ENCODE measurements around the gene OBI1. TPM values are rescaled to one million over a fixed set of nuclear protein-coding genes. Genes with fewer than 3 reads are reported as not detected.
A peak's percentile ranks its signal among the peaks of the same experiment; 100 is the strongest.

The OBI1 gene
- total RNA-seq, 1 donor from 2014 or later = 22.3 TPM

DNA sequence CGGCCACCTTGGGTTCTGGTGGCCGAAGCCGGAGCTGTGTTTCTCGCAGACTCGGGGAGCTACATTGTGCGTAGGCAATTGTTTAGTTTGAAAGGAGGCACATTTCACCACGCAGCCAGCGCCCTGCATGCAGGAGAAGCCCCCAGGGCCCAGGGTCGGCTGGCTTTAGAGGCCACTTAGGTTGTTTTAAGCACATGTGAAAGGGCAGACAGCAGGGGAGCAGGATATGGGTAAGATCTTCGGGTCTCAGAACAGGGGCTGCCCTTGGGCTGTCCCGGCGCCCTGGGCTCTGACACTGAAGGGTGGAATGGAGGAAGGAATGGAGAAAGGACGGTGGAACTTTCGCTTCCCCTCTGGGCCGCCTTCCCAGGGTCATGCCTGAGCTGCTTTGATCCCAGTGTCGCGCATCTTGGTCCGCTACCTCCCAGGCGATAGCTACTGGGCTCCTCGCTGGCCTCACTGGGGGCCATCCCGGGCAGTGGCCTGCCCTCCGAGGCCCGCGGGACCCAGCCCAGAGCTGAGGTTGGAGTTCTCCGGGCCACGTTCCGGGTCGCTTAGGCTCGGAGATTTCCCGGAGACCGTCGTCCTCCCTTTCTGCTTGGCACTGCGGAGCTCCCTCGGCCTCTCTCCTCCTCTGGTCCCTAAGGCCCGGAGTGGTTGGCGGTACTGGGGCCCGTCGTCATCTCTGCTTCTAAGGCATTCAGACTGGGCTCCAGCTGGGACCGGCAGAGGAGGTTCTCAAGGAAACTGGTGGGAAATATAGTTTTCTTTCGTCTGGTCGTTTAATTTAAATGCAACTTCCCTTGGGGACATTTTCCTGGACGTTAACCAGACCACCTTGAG, 51.3 kb downstream of the OBI1 start:
- DNase-seq (ENCODE audit: low spot score, unreplicated experiment) = no peak
- peaks cover 9% of the 10 kb centered on the region for H3K4me1 Mint-ChIP-seq (ENCODE audit: low read depth)
- TF ChIP-seq, protein P1, sequence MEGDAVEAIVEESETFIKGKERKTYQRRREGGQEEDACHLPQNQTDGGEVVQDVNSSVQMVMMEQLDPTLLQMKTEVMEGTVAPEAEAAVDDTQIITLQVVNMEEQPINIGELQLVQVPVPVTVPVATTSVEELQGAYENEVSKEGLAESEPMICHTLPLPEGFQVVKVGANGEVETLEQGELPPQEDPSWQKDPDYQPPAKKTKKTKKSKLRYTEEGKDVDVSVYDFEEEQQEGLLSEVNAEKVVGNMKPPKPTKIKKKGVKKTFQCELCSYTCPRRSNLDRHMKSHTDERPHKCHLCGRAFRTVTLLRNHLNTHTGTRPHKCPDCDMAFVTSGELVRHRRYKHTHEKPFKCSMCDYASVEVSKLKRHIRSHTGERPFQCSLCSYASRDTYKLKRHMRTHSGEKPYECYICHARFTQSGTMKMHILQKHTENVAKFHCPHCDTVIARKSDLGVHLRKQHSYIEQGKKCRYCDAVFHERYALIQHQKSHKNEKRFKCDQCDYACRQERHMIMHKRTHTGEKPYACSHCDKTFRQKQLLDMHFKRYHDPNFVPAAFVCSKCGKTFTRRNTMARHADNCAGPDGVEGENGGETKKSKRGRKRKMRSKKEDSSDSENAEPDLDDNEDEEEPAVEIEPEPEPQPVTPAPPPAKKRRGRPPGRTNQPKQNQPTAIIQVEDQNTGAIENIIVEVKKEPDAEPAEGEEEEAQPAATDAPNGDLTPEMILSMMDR (IDR thresholded peaks at IDR 0.05; ENCODE audit: unreplicated experiment) = no peak
- H3K36me3 Mint-ChIP-seq (ENCODE audit: insufficient read depth) = no peaks in the 10 kb centered on the region
- H3K9me3 Mint-ChIP-seq (ENCODE audit: low read depth) = no peaks in the 10 kb centered on the region
- no peak overlapping the region for H3K4me3 Mint-ChIP-seq (ENCODE audit: low read depth)
- H3K27me3 Mint-ChIP-seq = peaks cover 95% of the 10 kb centered on the region
- no peak overlapping the region for H3K27ac Mint-ChIP-seq

DNA sequence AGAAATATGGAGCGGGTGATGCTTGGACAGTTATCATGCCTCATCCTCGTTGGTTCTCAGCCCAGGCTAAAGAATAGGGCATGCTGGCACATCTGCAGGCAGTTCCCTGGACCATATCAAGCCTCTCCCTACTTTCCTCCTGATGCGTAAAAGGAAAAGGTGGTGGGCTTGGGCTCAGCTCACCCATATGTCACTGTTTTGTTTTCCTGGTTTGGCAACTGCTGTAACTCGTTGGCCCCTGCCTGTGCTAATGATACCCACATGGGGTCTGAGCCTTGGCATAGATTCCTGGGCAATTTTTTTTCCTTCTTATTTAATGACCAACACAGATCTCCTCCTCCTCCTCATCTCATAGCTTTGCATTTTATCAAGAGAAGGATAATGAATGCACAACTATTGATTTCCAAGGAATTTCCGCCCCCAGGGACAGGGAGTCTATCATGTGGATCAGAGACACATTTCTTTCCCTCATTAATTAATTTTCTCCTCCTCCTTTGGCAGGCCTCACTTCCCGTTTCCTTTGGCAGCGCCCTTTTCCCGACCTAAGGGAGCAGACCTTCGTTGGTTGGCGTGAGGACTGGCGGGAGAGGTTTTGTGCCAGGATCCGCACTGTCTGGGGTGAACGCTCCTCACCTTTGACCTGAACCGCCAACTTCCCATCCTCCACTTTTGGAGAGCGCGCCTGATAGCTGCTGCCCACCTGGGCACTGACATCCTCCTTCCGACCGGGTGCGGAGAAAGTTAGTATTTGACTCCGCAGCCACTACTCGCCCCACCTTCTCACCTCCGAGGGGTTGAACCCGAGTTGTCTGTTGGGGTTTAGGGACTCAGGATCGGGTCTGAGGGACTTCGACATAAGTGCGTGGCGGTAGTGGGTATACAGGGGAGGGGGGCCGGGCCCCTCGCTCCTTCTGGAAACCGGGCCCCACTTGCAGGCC, 52.2 kb downstream of the OBI1 start:
- Mint-ChIP-seq H3K27me3 (peaks cover 92% of the 10 kb centered on the region), H3K36me3 (ENCODE audit: insufficient read depth) (no peaks in the 10 kb centered on the region), H3K9me3 (ENCODE audit: low read depth) (no peaks in the 10 kb centered on the region), H3K4me1 (ENCODE audit: low read depth) (peaks cover 11% of the 10 kb centered on the region), H3K27ac (no peak overlapping the region), H3K4me3 (ENCODE audit: low read depth) (no peak overlapping the region)
- DNase-seq (ENCODE audit: low spot score, unreplicated experiment) = no peak
- TF ChIP-seq, protein P1 (IDR thresholded peaks at IDR 0.05; ENCODE audit: unreplicated experiment) = no peak

DNA sequence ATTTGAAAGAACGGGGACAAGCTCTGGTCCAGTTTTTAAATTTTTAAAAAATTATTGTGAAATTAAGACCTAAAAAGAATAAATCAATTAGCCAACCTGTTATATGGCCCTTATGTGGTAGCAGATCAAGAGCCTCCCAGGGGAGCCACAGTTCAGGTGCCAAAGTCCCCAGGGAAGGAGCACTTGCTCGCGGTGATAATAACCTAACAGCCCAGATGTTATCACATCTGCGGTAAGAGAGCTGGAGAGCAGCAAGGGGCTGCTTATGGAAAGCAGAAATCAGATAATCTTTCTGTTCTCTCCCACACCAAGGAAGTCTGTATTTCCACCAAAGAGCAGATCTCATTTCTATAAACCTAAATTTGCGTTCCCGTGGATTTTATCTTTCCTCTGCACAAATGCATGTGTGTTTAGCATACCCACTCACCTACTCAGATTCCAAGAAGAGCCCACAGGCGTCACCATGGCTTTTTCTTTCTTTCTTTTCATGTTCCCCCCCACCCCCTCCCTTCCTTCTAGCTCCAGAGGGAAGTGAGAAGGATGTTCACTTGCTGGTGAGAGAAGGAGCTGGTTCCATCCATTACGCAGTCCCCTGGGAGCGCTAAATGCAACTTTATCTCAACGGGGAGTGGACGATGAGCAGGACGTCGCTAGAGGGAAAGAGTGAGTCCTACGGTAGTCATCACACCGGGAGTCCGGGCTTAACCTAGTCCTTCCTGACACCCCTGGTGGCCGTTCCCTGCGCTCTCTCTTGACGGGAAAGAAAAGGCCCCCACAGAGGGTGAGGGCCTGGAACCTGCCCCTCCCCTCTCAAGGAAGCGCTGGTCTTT, 54.0 kb downstream of the OBI1 start:
- peaks cover 90% of the 10 kb centered on the region for H3K27me3 Mint-ChIP-seq
- no peaks in the 10 kb centered on the region for H3K36me3 Mint-ChIP-seq (ENCODE audit: insufficient read depth)
- H3K4me1 Mint-ChIP-seq (ENCODE audit: low read depth) = peaks cover 11% of the 10 kb centered on the region
- DNase-seq (ENCODE audit: low spot score, unreplicated experiment) = no peak
- no peaks in the 10 kb centered on the region for H3K9me3 Mint-ChIP-seq (ENCODE audit: low read depth)
- no peak overlapping the region for H3K4me3 Mint-ChIP-seq (ENCODE audit: low read depth)
- TF ChIP-seq, protein P1 (IDR thresholded peaks at IDR 0.05; ENCODE audit: unreplicated experiment) = peak; percentile 22
- H3K27ac Mint-ChIP-seq = no peak overlapping the region

DNA sequence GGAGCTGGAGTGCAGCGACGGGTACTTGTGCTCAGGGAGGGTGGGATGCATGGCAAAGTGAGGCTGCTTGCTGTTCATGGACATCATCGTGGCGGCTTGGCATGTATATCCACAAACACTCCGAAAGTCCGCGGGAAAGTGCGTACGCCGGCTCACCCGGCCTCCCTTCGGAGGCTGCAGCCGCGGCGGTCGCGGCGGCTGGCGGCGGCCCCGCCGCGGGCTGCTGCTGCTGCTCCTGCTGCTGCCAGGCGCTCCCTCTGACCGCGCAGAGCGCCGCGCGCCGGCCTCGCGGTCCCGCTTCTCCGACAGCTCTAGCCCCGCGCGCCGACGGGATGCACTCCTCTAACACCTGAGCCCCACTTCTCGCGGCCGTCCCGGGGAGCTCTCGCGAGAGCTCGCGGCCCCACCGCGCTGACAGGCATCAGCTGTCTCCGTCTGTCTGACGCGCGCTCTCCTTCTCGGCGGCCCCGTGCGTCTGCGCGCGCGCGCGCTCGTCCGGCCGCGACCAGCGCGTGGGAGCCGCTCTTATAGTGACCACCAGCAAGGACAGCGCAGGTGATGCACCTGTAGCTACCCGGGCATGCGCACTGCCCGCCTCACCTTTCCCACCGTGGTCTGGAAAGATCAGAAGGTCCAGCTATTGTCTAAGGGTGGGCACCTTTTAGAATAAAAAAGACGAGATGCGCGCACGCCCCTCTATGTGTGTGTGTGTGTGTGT, 55.6 kb downstream of the OBI1 start, which contains the start of gene POU4F1:
POU4F1 (minus strand) TSS at position 313 of the 718 bp plus-strand sequence; CDS start at position 87, 226 bp downstream.
- Mint-ChIP-seq H3K4me1 (ENCODE audit: low read depth) (peaks cover 10% of the 10 kb centered on the region), H3K4me3 (ENCODE audit: low read depth) (peak within 1 kb of the TSS; percentile 74), H3K27ac (peak within 1 kb of the TSS; percentile 62), H3K36me3 (ENCODE audit: insufficient read depth) (no peaks in the 10 kb centered on the region), H3K27me3 (peaks cover 90% of the 10 kb centered on the region), H3K9me3 (ENCODE audit: low read depth) (no peaks in the 10 kb centered on the region)
- TF ChIP-seq, protein P1 (IDR thresholded peaks at IDR 0.05; ENCODE audit: unreplicated experiment) = no peak
- peak; percentile 65 for DNase-seq (ENCODE audit: low spot score, unreplicated experiment)

All from progenitor cell of endocrine pancreas (in vitro differentiated cells).